ENCODE data around the gene ALKBH4.

Gene ALKBH4

GRCh38 chr7:102429141-102429899 is 35.3 kb downstream of the ALKBH4 start:
- H3K4me3 ChIP-seq (replicated peaks; ENCODE audit: insufficient read depth, low read length), result no peak overlapping the region
- no peak for DNase-seq (ENCODE audit: low read depth in 1 of 2, low spot score in 1 of 2)
- H3K27ac ChIP-seq (replicated peaks), result peak overlapping the region; percentile 95
- H3K27me3 ChIP-seq (ENCODE audit: insufficient read depth, poor library complexity, severe bottlenecking), result no peaks in the 10 kb centered on the region
- no peak for TF ChIP-seq GABPA (IDR thresholded peaks at IDR 0.05; ENCODE audit: low read depth)

- H3K27ac ChIP-seq (replicated peaks), result peak overlapping the region; percentile 95
- peak in 1 of 2 experiments; percentile 64 for DNase-seq (ENCODE audit: low read depth in 1 of 2, low spot score in 1 of 2)
- H3K4me3 ChIP-seq (replicated peaks; ENCODE audit: insufficient read depth, low read length), result no peak overlapping the region
- H3K27me3 ChIP-seq (ENCODE audit: insufficient read depth, poor library complexity, severe bottlenecking), result no peaks in the 10 kb centered on the region
- no peak for TF ChIP-seq SPI1 (IDR thresholded peaks at IDR 0.05; ENCODE audit: borderline replicate concordance, low read depth)
- TF ChIP-seq REST (IDR thresholded peaks at IDR 0.05; ENCODE audit: insufficient replicate concordance, low read depth), result no peak
- TF ChIP-seq GABPA (IDR thresholded peaks at IDR 0.05; ENCODE audit: low read depth), result no peak
- TF ChIP-seq CTCF (IDR thresholded peaks at IDR 0.05; ENCODE audit: insufficient read depth, low read length), result no peak
- no peak for TF ChIP-seq POLR2AphosphoS5 (IDR thresholded peaks at IDR 0.05; ENCODE audit: low read depth)
Observed at GRCh38 chr7:102427019-102427405, 37.7 kb downstream of the ALKBH4 start.

GRCh38 chr7:102426268-102427018 is 38.2 kb downstream of the ALKBH4 start:
- peak; percentile 60 to 86 for DNase-seq (ENCODE audit: low read depth in 1 of 2, low spot score in 1 of 2)
- Histone ChIP-seq H3K27me3 (ENCODE audit: insufficient read depth, poor library complexity, severe bottlenecking) (no peaks in the 10 kb centered on the region), H3K4me3 (replicated peaks; ENCODE audit: insufficient read depth, low read length) (no peak overlapping the region), H3K27ac (replicated peaks) (peak overlapping the region; percentile 95)
- TF ChIP-seq SPI1 (IDR thresholded peaks at IDR 0.05; ENCODE audit: borderline replicate concordance, low read depth) (no peak), POLR2AphosphoS5 (IDR thresholded peaks at IDR 0.05; ENCODE audit: low read depth) (peak; percentile 6; the same call in 1 of the 2 replicates)

GRCh38 chr7:102425639-102426267 is 38.9 kb downstream of the ALKBH4 start:
- H3K4me3 ChIP-seq (replicated peaks; ENCODE audit: insufficient read depth, low read length), result no peak overlapping the region

More at GRCh38 chr7:102425639-102426267, 38.9 kb downstream of the ALKBH4 start:
- TF ChIP-seq SPI1 (IDR thresholded peaks at IDR 0.05; ENCODE audit: borderline replicate concordance, low read depth) (peak; percentile 59; the same call in 1 of the 2 replicates), REST (IDR thresholded peaks at IDR 0.05; ENCODE audit: insufficient replicate concordance, low read depth) (no peak), GABPA (IDR thresholded peaks at IDR 0.05; ENCODE audit: low read depth) (no peak), CTCF (IDR thresholded peaks at IDR 0.05; ENCODE audit: insufficient read depth, low read length) (no peak), POLR2AphosphoS5 (IDR thresholded peaks at IDR 0.05; ENCODE audit: low read depth) (peak; percentile 92)
- peak; percentile 84 to 95 for DNase-seq (ENCODE audit: low read depth in 1 of 2, low spot score in 1 of 2)
- H3K27ac ChIP-seq (replicated peaks), result peak overlapping the region; percentile 95
- H3K27me3 ChIP-seq (ENCODE audit: insufficient read depth, poor library complexity, severe bottlenecking), result no peaks in the 10 kb centered on the region

All from HL-60 (cell line).